ENCODE measurements around the gene CHP1.

The CHP1 gene

DNA sequence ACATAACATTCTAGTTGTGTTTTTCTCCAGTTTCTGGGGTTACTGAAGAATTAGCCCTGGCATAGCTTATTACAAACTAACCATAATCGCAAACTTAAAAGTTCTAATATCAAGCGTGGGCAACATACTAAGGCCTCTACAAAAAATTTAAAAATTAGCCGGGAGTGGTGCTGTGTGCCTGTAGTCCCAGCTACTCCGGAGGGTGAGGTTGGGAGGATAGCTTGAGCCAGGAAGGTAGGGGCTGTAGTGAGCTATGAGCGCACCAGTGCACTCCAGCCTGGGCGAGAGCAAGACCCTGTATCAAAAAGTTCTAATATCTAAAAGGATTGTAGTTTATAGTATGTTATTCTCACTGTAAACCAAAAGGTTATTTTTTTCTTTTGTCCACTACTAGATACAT is 100.2 kb downstream of the CHP1 start:
- Histone ChIP-seq H3K79me2 (ENCODE audit: insufficient read depth, low read length) (peaks cover 47% of the 10 kb centered on the region), H3K4me1 (ENCODE audit: insufficient read depth, low read length, severe bottlenecking) (peaks cover 23% of the 10 kb centered on the region), H4K20me1 (ENCODE audit: insufficient read depth, low read length) (no peaks in the 10 kb centered on the region), H2AFZ (ENCODE audit: low read length) (no peak overlapping the region), H3K36me3 (ENCODE audit: insufficient read depth, low read length) (peaks cover 41% of the 10 kb centered on the region), H3K9me3 (ENCODE audit: low read length) (no peaks in the 10 kb centered on the region), H3K4me3 (ENCODE audit: low read depth, low read length, poor library complexity, severe bottlenecking) (peak overlapping the region; percentile 85), H3K9ac (ENCODE audit: low read length) (peak overlapping the region; percentile 81), H3K27me3 (ENCODE audit: insufficient read depth, low read length) (no peaks in the 10 kb centered on the region), H3F3A (ENCODE audit: insufficient read depth, low read length) (no peaks in the 10 kb centered on the region), H3K9me2 (ENCODE audit: low read depth, low read length) (no peaks in the 10 kb centered on the region), H3K4me2 (ENCODE audit: low read length) (peak overlapping the region; percentile 84), H3K27ac (ENCODE audit: low read depth, low read length, poor library complexity, severe bottlenecking) (peak overlapping the region; percentile 62)
- TF ChIP-seq, protein P1, sequence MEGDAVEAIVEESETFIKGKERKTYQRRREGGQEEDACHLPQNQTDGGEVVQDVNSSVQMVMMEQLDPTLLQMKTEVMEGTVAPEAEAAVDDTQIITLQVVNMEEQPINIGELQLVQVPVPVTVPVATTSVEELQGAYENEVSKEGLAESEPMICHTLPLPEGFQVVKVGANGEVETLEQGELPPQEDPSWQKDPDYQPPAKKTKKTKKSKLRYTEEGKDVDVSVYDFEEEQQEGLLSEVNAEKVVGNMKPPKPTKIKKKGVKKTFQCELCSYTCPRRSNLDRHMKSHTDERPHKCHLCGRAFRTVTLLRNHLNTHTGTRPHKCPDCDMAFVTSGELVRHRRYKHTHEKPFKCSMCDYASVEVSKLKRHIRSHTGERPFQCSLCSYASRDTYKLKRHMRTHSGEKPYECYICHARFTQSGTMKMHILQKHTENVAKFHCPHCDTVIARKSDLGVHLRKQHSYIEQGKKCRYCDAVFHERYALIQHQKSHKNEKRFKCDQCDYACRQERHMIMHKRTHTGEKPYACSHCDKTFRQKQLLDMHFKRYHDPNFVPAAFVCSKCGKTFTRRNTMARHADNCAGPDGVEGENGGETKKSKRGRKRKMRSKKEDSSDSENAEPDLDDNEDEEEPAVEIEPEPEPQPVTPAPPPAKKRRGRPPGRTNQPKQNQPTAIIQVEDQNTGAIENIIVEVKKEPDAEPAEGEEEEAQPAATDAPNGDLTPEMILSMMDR (IDR thresholded peaks at IDR 0.05; ENCODE audit: low read length): no peak
- no peak for TF ChIP-seq EZH2 (IDR thresholded peaks at IDR 0.05; ENCODE audit: borderline replicate concordance, low read length)

All from OCI-LY1 (cell line).